NCI-H2171 (cell line): Measurements from ENCODE around the gene BFSP2.

Source experiments
- DNase-seq: peaks from one replicate; lab custom pipeline; 2025; lab: John Stamatoyannopoulos, UW

The BFSP2 gene

DNA sequence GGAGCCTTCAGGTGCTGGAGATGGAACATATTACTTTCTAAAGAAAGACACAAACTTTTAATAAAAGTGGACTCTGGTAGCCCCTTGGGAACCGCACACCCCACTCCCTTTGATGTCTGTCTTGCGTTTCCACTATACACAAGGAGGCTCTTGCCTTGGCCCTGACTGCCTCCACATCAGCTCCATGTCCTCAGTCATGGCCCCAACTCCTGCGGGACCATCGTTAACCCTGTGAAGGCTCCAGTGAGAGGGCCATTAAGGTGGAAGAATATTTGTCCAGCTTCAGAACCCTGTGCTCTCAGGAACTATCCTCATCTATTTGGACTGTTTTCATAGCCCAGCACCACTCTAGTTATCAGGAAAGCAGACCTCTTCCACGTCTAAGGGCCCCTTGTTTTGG is 16.1 kb upstream of the BFSP2 start:
- no peak for DNase-seq

GRCh38 chr3:133384331-133385027 is 15.4 kb upstream of the BFSP2 start:
- peak; percentile 61 for DNase-seq

- DNase-seq, result no peak
Measured at GRCh38 chr3:133386876-133387275, 13.0 kb upstream of the BFSP2 start.

- DNase-seq, result no peak
Measured at GRCh38 chr3:133387341-133387740, 12.5 kb upstream of the BFSP2 start.

- no peak for DNase-seq
Measured at GRCh38 chr3:133388696-133389395, 11.0 kb upstream of the BFSP2 start.

- no peak for DNase-seq
Measured at GRCh38 chr3:133390715-133391114, 9.1 kb upstream of the BFSP2 start.

DNA sequence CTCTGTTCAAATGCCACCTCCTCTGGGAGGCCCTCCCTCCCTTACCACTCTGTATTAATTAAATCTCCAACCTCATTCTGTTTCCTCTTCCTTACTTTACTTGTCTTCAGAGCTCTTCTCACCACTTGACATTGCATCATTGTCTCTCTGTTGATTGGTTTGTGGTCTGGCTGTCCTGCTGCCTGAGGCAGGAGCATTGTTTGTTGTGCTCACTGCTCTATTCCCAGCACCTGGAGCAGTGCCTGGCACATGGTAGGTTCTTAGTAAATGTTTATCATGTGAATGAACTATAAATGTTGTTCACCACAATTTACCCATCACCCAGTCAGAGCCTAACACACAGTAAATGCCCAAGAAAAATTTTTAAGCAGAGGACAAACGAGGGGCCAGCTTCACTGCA is 6.7 kb upstream of the BFSP2 start:
- DNase-seq, result no peak

GRCh38 chr3:133393691-133394474 is 6.0 kb upstream of the BFSP2 start:
- DNase-seq, result no peak

DNA sequence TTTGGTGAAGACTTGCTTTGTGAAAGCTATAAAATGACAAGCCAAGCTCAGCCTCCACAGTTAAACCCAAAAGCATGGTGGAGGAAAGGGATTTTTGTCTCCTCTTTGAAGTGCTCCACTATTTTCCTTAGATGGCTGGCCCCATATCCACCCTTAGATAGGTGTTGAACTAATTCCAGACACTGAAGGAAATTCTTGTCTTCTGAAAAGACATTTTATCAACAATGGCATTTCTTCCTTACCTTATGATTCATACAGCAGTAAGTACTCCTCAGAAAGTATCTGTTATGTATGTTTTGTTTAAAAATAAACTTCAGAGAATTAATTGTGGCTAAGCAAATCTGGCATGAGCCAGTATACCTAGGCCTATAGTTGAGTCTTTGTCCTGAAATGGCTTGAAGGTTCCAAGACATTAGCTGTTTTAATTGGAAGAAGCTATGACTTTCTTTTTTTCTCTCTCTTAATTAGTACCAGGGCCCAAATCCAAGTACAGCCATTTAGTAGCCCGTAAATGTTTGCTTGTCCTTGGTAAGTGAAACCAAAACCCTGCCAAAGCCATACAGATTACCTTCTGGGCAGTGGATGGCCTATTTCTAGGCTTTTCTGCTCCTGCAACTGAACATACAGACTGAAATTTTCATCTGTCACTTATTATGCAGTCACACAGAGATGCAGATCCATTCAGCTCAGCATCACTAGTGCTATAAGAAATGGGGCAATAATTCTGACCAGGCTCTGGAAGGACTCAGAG is 5.1 kb upstream of the BFSP2 start:
- no peak for DNase-seq

- no peak for DNase-seq
Measured at GRCh38 chr3:133396906-133397305, 3.0 kb upstream of the BFSP2 start.

- no peak for DNase-seq
Measured at GRCh38 chr3:133401374-133402135, 1.7 kb downstream of the BFSP2 start.

GRCh38 chr3:133404920-133405319 is 5.1 kb downstream of the BFSP2 start:
- DNase-seq, result no peak

GRCh38 chr3:133408366-133408765 is 8.5 kb downstream of the BFSP2 start:
- DNase-seq, result no peak

GRCh38 chr3:133408961-133409360 is 9.1 kb downstream of the BFSP2 start:
- no peak for DNase-seq

- DNase-seq, result no peak
Measured at GRCh38 chr3:133410191-133410892, 10.5 kb downstream of the BFSP2 start.

- DNase-seq, result no peak
Measured at GRCh38 chr3:133412183-133413132, 12.6 kb downstream of the BFSP2 start.

GRCh38 chr3:133413161-133414020 is 13.5 kb downstream of the BFSP2 start:
- no peak for DNase-seq

- no peak for DNase-seq
Measured at GRCh38 chr3:133414021-133414392, 14.2 kb downstream of the BFSP2 start.

- DNase-seq, result no peak
Measured at GRCh38 chr3:133418361-133418760, 18.5 kb downstream of the BFSP2 start.
